Lower leg skin (tissue), 3 donors: ENCODE data around the gene CFAP54.

Experiments used
- POLR2A ChIP-seq, 2 donors: fragments of 450-650 bp; IDR thresholded peaks; one replicate each; pipeline ENCODE4 v1.6.1; 2016 to 2017; ENCODE audit warnings: antibody characterized with exemption in 2 of 2, mild to moderate bottlenecking in 1 of 2, moderate library complexity in 1 of 2
- TF ChIP-seq, protein P1 (sequence below), 3 donors: fragments of 450-650 bp; IDR thresholded peaks; one replicate each; pipeline ENCODE4 v1.5.1; 2016; ENCODE audit warnings: antibody characterized with exemption in 3 of 3, mild to moderate bottlenecking in 3 of 3, moderate library complexity in 2 of 3

GRCh38 chr12:96902076-96902475, 412.7 kb downstream of the CFAP54 start:
- TF ChIP-seq, protein P1, sequence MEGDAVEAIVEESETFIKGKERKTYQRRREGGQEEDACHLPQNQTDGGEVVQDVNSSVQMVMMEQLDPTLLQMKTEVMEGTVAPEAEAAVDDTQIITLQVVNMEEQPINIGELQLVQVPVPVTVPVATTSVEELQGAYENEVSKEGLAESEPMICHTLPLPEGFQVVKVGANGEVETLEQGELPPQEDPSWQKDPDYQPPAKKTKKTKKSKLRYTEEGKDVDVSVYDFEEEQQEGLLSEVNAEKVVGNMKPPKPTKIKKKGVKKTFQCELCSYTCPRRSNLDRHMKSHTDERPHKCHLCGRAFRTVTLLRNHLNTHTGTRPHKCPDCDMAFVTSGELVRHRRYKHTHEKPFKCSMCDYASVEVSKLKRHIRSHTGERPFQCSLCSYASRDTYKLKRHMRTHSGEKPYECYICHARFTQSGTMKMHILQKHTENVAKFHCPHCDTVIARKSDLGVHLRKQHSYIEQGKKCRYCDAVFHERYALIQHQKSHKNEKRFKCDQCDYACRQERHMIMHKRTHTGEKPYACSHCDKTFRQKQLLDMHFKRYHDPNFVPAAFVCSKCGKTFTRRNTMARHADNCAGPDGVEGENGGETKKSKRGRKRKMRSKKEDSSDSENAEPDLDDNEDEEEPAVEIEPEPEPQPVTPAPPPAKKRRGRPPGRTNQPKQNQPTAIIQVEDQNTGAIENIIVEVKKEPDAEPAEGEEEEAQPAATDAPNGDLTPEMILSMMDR (IDR thresholded peaks at IDR 0.05): no peak
- TF ChIP-seq POLR2A (IDR thresholded peaks at IDR 0.05): no peak
